Ramos (cell line): ENCODE results near the gene ZBED4.

ENCODE experiments used
- in situ Hi-C: fragments of 300-500 bp; cut with MboI; formaldehyde crosslinking; loops from one replicate; pipeline ENCODE4 v1.14.3; 2022; ENCODE audit warnings: low sequenced_read_pairs; ENCODE audit not compliant: unreplicated experiment

Gene ZBED4

GRCh38 chr22:49873228-49873940 is 19.7 kb downstream of the ZBED4 start:
- in situ Hi-C loops = no loop called here

DNA sequence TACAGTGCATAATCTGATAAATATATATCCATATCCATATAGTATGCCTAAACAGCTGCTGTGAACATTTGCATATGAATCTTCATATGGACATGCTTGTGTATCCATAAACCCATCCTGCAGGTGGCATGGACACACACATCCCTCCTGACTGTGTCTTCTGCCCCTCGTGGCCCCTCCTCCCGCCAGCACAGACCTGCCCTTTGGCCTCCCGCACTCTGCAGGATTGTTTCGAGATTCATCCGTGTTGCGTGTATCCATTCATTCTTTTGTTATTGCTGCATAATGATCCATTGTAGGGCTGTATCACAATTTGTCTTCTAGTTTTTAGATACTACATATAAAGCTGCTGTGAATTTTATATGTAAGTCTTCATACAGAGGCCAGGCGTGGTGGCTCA is 24.0 kb downstream of the ZBED4 start:
- in situ Hi-C loops = no loop called here

GRCh38 chr22:49878206-49878605 is 24.6 kb downstream of the ZBED4 start:
- in situ Hi-C loops = no loop called here

- in situ Hi-C loops = no loop called here
Observed at GRCh38 chr22:49879871-49880270, 26.2 kb downstream of the ZBED4 start.

DNA sequence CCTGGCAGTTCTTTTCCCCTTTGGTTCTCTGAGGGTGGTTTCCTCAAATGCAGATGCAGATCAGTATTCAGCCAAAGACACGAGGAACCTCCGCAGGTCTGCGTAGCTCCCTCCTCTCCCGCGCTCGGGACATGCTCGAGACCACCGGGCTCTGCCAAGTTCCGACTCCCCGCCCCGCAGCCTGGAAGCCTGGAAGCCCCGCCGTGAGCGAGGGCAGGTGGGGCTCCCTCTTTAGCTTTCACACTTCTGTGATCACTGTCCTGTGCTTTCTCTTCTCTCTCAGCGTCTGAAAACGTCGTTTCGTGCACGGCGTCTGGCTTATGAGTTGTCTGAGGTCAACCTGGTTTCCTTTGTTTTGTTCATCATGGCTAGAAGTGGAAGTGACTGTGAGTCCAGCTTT is 26.6 kb downstream of the ZBED4 start:
- in situ Hi-C loops = no loop called here

GRCh38 chr22:49881856-49882255 is 28.2 kb downstream of the ZBED4 start:
- in situ Hi-C loops = no loop called here

GRCh38 chr22:49882519-49883293 is 29.1 kb downstream of the ZBED4 start:
- in situ Hi-C loops = no loop called here

DNA sequence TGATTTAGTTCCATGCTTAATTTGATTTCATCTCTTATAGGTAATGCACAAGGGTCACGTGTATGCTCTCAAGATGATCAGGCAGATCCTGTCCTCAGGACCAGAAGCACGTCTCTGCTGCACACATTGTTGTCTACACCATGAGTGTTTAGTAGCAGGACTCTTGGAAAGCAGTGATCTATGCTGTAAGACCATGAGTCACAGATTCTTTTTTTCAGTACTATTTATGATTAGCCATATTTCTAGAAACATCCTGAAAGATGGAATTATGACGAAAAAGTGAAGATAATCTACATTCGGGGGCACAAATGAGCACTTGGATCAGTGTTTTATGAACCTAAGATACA is 29.6 kb downstream of the ZBED4 start:
- in situ Hi-C loops = no loop called here

- in situ Hi-C loops = no loop called here
Observed at GRCh38 chr22:49884075-49884474, 30.4 kb downstream of the ZBED4 start.

DNA sequence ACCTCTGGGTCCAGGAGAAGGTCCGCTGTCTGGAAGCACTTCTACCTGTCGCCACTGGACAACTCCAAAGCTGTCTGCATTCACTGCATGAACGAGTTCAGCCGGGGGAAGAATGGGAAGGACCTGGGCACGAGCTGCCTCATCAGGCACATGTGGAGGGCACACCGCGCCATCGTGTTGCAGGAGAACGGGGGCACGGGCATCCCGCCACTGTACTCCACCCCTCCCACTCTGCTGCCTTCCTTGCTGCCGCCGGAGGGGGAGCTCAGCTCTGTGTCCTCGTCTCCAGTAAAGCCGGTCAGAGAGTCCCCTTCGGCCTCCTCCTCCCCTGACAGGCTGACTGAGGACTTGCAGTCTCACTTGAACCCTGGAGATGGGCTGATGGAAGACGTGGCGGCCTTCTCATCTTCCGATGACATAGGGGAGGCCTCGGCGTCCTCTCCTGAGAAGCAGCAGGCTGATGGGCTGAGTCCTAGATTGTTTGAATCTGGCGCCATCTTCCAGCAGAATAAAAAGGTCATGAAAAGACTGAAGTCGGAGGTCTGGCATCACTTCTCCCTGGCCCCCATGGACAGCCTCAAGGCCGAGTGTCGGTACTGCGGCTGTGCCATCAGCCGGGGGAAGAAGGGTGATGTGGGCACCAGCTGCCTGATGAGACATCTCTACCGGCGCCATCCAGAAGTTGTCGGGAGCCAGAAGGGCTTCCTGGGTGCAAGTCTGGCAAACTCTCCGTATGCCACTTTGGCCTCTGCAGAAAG is 31.0 kb downstream of the ZBED4 start:
- in situ Hi-C loops = no loop called here

- in situ Hi-C loops = no loop called here
Observed at GRCh38 chr22:49885281-49885680, 31.6 kb downstream of the ZBED4 start.

- in situ Hi-C loops = no loop called here
Observed at GRCh38 chr22:49885881-49886280, 32.2 kb downstream of the ZBED4 start.

DNA sequence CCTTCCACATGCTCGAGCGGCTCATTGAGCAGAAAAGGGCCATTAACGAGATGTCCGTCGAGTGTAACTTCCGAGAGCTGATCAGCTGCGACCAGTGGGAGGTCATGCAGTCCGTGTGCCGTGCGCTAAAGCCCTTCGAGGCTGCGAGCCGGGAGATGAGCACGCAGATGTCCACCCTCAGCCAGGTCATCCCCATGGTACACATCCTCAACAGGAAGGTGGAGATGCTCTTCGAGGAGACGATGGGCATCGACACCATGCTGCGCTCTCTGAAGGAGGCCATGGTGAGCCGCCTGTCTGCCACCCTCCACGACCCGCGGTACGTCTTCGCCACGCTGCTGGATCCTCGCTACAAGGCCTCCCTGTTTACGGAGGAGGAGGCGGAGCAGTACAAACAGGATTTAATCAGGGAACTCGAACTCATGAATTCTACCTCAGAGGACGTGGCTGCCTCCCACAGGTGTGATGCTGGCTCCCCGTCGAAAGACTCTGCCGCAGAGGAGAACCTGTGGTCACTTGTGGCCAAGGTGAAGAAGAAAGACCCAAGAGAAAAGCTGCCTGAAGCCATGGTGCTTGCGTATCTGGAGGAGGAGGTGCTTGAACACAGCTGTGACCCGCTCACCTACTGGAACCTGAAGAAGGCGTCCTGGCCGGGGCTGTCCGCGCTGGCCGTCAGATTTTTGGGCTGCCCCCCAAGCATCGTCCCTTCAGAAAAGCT is 32.9 kb downstream of the ZBED4 start:
- in situ Hi-C loops = no loop called here

DNA sequence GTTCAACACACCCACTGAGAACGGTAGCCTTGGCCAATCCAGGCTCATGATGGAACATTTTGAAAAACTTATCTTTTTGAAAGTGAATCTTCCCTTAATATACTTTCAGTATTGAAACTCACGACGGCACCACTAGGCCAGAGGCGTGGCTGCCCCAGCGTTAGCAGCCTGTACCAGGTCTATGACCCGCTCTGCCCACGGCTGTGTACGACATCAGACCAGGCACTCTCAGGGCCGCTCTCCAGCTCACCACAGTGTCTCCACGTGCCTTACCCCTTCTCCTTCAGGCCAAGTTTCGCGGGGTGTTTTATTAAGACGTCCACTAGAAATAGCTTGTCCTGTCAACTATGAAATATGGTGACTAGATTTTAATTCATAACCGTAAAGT is 33.4 kb downstream of the ZBED4 start:
- in situ Hi-C loops = no loop called here

GRCh38 chr22:49887702-49888101 is 34.1 kb downstream of the ZBED4 start:
- in situ Hi-C loops = no loop called here

- in situ Hi-C loops = no loop called here
Observed at GRCh38 chr22:49889071-49889470, 35.4 kb downstream of the ZBED4 start.

DNA sequence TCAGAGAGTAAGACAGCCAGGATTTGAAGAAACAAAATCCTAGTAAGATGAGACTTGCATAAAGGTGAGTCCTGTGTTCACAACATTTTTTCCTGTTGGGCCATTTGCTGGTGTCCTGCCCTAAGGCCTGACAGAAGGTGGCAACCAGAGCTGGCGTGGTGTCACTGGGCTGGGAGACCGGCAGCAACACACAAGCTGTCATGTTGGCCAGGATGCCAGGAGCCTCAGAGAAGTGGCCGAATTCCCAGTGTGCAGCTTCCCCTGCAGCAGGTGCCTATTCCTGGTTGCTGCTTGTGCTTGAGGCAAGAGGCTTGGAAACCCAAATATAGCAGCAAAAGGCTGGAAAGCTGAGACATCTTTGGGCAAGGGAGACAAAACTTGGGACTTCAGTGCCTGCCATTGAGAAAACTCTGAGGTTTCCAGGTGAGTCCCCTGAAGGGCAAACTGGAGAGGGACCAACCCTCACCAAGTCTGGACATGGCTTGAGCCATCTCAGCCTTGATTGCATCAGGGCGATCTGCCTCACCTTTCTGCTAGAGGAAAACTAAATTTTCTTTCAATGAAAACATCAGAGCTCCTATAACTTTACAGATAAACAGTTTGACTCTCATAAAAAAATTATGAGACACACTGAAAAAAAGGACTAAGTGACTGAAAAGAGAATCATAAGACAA is 38.7 kb downstream of the ZBED4 start:
- in situ Hi-C loops = no loop called here

DNA sequence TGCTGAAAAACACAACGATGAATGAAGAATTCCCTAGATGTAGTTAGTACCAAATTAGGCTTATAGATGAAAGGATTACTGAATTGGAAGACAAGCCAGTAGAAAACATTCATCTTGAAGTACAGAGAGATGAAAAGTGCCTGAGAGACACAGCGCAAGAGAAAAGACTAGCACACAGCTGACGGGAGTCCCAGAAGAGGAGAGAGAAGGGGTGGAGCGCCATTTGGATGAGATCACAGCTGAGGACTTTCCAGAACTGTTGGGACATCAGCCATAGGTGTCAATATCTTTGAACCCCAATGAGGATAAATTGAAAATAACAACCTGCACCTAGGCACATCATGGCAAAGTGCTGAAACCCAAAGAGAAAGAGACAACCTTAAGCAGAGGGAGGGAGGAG is 39.4 kb downstream of the ZBED4 start:
- in situ Hi-C loops = no loop called here

DNA sequence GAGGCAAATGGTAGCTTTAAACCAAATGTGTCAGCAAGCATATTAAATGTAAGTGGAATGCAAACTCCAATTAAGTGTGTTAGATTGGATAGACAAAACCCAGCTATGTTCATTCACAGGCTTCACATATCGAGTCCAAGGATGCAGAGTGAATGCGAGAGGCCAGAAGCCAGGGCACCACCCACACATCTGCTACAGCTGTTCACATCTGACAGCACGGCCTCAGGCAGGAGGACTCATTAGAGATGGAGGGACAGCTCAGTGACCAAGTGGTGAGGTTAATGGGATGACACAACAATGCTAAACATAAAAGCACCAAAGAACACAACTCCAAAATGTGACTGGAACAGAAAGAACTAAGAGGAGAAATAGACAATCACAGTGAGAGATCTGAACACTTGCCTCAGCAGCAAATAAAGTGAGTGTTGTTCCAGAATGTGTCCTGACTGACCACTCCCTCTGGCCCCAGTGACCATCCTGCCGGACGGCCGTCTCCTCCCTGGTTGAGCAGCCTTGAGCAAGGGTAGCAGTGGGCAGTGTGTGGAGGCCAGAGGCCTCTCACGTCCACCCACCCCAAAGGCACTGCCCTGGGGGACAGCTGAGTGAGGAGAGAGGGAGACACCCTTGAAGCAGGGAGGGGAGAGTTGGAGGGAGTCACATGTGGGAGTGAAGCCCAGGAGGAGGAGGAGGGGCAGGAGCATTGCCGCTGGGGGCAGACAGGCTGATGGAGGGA is 40.8 kb downstream of the ZBED4 start:
- in situ Hi-C loops = no loop called here
